ENCODE results near the gene GJB4. TPM values are rescaled to one million over a fixed set of nuclear protein-coding genes. Genes with fewer than 3 reads are reported as not detected.
"Not testable (repeated sequence)": the region's sequence is repeated elsewhere in the genome, so short reads cannot be mapped to it uniquely, and the experiment has no call there.

Gene GJB4
- total and polyA plus RNA-seq, 12 donors: not detected

DNA sequence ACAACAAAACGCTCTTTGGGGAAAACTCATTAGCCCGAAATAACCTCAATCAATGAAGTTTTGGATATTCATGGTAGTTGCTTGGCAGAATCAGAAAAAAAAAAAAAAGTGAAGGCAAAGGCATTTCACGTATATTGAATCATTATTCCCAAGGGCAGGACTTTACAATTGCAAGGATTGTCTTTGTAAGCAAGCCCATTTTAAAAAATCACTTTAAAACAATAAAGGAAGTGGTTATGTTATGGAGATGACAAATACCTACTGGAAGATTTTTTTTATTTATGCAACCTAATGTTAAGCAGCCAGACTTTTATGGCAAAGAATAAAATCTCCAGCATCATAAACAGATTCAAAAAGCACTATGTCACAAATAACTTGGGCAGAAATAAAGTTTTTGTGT lies 9.3 kb downstream of the GJB4 start:
- Histone ChIP-seq H3K27me3 (peaks cover 0 to 25% (median 5%) of the 10 kb centered on the region in 7 donors), H3K36me3 (no peaks in the 10 kb centered on the region), H3K27ac (no peak overlapping the region), H3K9me3 (no peaks in the 10 kb centered on the region), H3K4me3 (no peak overlapping the region), H3K4me1 (no peaks in the 10 kb centered on the region)
- ATAC-seq (no peak), DNase-seq (no peak)
- intact Hi-C loops (cut with DNase I): no loop called here
- WGBS, 2 donors: 70 to 73% methylated on average over 3 of the region's 3 CpGs
- TF ChIP-seq, protein P1, sequence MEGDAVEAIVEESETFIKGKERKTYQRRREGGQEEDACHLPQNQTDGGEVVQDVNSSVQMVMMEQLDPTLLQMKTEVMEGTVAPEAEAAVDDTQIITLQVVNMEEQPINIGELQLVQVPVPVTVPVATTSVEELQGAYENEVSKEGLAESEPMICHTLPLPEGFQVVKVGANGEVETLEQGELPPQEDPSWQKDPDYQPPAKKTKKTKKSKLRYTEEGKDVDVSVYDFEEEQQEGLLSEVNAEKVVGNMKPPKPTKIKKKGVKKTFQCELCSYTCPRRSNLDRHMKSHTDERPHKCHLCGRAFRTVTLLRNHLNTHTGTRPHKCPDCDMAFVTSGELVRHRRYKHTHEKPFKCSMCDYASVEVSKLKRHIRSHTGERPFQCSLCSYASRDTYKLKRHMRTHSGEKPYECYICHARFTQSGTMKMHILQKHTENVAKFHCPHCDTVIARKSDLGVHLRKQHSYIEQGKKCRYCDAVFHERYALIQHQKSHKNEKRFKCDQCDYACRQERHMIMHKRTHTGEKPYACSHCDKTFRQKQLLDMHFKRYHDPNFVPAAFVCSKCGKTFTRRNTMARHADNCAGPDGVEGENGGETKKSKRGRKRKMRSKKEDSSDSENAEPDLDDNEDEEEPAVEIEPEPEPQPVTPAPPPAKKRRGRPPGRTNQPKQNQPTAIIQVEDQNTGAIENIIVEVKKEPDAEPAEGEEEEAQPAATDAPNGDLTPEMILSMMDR (IDR thresholded peaks at IDR 0.05): no peak

DNA sequence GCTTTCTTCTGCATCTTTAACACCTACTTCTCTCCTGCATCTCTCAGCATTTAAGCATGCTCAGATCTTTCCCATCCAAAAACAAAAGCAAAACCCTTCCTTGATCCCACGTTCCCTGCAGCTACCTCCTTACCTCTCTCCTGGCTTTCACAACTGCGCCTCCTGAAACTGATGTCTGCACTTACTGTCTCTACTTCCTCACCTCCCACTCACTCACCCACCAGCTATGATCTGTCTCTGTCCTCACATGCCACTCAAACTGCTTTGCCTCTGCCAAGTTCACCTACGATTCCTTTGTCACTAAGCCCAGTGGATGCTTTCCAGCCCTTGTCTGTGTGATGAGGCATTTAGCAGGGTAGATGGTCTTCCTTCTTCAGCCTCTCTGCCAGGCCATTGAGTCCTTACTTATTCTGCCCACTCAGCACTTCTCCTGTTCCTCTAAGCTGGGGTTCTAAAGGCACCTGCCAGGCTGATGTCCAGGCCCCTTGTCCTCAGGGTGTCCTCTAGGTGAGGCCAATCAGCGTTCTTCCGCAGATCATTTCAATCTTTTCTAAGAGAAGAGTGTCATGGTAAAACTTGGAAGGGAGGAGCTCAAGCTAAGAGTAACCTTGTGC lies 11.5 kb downstream of the GJB4 start:
- DNase-seq: no peak
- TF ChIP-seq, protein P1 (IDR thresholded peaks at IDR 0.05): no peak
- intact Hi-C loops (cut with DNase I): no loop called here
- 64 to 67% methylated on average over 5 of the region's 5 CpGs for WGBS, 2 donors
- Histone ChIP-seq H3K9me3 (no peaks in the 10 kb centered on the region), H3K4me1 (no peaks in the 10 kb centered on the region), H3K4me3 (no peak overlapping the region), H3K27me3 (peaks cover 0 to 40% (median 13%) of the 10 kb centered on the region in 7 donors), H3K36me3 (no peaks in the 10 kb centered on the region), H3K27ac (no peak overlapping the region)
- ATAC-seq: no peak

DNA sequence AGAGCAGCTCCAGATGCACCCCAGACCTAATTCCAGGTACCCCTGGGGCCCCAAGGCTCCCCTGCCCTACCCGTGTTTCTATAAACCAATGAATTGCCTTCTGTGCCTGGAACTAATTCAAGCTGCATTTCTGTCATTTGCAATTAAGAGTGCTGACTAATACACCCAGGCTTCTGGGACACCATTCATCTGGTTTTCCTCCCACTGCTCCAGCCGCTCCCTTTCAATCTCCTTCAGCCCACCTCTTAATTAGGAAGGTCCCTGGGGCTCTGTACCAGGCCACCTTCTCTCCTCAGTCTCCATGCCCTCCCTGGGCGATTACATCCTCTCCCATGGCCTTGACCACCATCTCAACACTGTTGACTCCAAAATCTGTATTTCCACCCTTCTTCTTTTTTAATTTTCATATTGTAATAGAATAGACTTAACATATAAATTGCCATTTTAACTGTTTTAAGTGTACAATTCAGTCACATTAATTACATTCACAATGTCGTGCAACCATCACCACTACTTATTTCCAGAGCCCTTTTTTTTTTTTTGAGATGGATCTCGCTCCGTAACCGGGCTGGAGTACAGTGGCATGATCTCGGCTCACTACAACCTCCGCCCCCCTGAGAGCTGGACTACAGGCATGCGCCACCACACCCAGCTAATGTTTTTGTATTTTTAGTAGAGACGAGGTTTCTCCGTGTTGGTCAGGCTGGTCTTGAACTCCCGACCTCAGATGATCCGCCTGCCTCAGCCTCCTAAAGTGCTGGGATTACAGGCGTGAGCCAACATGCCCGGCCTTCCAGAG lies 12.2 kb downstream of the GJB4 start:
- no peak overlapping the region for H3K4me3 ChIP-seq
- no peak overlapping the region for H3K27ac ChIP-seq
- H3K27me3 ChIP-seq: peaks cover 0 to 48% (median 21%) of the 10 kb centered on the region in 7 donors
- 85 to 86% methylated on average over 16 of the region's 16 CpGs for WGBS, 2 donors
- no peak for DNase-seq
- ATAC-seq: no peak
- H3K36me3 ChIP-seq: no peaks in the 10 kb centered on the region
- intact Hi-C loops (cut with DNase I): no loop called here
- TF ChIP-seq, protein P1 (IDR thresholded peaks at IDR 0.05): no peak
- no peaks in the 10 kb centered on the region for H3K4me1 ChIP-seq
- no peaks in the 10 kb centered on the region for H3K9me3 ChIP-seq

DNA sequence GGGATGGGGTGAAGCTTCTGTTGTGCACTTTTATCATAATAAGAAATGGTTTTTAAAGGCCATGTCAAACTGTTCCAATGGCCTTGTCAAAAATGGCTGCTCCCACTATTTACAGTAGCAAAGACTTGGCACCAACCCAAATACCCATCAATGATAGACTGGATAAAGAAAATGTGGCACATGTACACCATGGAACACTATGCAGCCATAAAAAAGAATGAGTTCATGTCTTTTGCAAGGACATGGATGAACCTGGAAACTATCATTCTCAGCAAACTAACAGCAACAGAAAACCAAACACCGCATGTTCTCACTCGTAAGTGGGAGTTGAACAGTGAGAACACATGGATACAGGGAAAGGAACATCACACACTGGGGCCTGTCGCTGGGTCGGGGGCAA lies 13.6 kb downstream of the GJB4 start:
- ATAC-seq; DNase-seq; H3K9me3 ChIP-seq; H3K4me1 ChIP-seq; H3K4me3 ChIP-seq; H3K36me3 ChIP-seq; intact Hi-C loops (cut with DNase I); H3K27ac ChIP-seq: not testable (repeated sequence)
- WGBS, 2 donors: 84 to 94% methylated on average over 4 of the region's 4 CpGs
- H3K27me3 ChIP-seq: peaks cover 0 to 52% (median 24%) of the 10 kb centered on the region in 7 donors

DNA sequence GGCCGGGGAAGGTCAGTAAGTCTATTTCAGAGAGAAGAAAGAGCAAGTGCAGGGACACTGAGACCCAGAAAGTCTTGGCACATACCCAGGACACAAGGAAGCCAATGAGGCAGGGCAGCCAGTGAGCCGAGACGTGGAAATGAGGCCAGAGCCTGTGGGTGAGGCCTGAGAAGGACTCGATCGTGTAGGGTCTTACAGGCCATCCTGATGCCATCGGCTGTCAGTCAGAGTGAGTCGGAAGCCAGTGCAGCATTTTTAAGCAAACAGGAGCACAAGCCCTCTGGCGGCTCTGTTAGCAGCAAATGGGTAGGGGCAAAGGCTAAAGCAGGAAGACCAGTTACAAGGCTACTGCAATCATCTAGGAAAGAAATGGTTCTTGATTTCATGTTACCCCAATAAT lies 15.4 kb downstream of the GJB4 start:
- Histone ChIP-seq H3K27ac (no peak overlapping the region), H3K9me3 (no peaks in the 10 kb centered on the region), H3K4me3 (no peak overlapping the region), H3K4me1 (no peaks in the 10 kb centered on the region), H3K36me3 (no peaks in the 10 kb centered on the region), H3K27me3 (peaks cover 0 to 68% (median 26%) of the 10 kb centered on the region in 7 donors)
- 44 to 61% methylated on average over 8 of the region's 8 CpGs for WGBS, 2 donors
- TF ChIP-seq, protein P1 (IDR thresholded peaks at IDR 0.05): no peak
- intact Hi-C loops (cut with DNase I): no loop called here
- DNase-seq: no peak
- ATAC-seq: no peak

All from heart right ventricle (tissue), 16 donors.